Measurements from ENCODE around the gene SIX5.

The SIX5 gene

GRCh38 chr19:45773384-45773783 is 4.3 kb upstream of the SIX5 start:
- no peak for DNase-seq
- ATAC-seq = no peak

DNA sequence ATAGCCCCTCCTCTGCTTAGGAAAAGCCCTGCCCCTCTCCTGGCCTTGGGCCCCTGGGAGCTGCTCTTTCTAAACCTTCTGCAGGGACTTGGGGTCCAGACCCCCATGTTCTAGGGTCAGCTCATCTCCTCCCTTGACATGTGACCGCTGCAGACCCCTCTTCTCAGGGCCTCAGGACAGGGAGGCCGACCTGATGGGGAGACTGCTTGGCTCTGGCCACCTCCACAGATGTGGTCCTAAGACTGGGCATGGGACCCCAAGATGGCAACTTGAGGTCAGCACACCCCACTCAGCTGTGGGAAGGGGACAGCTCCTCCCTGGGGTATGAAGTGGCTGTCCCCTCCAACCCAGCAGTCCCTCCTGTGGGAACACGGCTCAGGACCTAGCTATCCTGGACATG is 3.9 kb upstream of the SIX5 start:
- no peak for ATAC-seq
- no peak for DNase-seq

DNA sequence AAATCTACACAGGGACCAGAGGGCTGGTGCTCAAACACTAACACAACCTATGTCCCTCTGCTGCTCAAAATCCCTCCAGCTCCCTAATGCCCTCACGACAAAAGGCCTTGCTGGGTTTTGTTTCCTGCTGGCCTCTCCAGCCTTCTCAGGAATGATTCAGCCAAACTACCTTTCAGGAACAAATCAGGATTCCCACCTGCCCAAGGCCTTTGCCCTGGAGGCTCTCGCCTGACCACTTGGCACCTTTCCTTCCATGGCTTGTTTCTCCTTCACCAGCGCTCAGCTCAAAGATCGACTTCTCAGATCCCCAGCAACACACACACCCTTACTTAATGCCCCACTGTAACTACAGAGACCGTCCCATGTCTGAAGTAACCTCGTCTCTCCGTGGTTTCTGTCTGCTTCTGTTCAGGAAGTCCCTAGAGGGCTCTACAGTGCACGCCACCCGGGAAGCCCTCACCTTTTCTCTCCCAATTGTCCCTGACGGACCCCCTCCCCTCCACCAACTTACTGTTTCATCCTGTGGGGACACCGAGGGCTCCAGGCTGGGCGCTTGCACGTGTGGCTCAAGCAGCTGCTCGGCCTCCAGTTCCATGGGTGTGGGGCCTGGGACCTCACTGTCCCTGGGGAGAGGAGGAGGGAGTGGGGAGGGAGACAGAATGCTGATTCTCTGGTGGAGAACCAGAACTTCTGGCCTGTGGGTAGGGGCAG is 3.2 kb upstream of the SIX5 start:
- DNase-seq (no peak), ATAC-seq (no peak)

- no peak for ATAC-seq
- no peak for DNase-seq
These were observed 2.4 kb upstream of the SIX5 start for GRCh38 chr19:45771311-45771933.

GRCh38 chr19:45770192-45771101 is 1.4 kb upstream of the SIX5 start:
- peak; percentile 68 for ATAC-seq

DNA sequence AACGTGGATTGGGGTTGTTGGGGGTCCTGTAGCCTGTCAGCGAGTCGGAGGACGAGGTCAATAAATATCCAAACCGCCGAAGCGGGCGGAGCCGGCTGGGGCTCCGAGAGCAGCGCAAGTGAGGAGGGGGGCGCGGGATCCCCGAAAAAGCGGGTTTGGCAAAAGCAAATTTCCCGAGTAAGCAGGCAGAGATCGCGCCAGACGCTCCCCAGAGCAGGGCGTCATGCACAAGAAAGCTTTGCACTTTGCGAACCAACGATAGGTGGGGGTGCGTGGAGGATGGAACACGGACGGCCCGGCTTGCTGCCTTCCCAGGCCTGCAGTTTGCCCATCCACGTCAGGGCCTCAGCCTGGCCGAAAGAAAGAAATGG is 754 bp upstream of the SIX5 start:
- ATAC-seq (no peak), DNase-seq (peak; percentile 50)

More at GRCh38 chr19:45770192-45771101, 1.4 kb upstream of the SIX5 start:
- DNase-seq = peak; percentile 92

GRCh38 chr19:45768655-45768983 is 433 bp downstream of the SIX5 start:
- ATAC-seq = no peak
- no peak for DNase-seq

DNA sequence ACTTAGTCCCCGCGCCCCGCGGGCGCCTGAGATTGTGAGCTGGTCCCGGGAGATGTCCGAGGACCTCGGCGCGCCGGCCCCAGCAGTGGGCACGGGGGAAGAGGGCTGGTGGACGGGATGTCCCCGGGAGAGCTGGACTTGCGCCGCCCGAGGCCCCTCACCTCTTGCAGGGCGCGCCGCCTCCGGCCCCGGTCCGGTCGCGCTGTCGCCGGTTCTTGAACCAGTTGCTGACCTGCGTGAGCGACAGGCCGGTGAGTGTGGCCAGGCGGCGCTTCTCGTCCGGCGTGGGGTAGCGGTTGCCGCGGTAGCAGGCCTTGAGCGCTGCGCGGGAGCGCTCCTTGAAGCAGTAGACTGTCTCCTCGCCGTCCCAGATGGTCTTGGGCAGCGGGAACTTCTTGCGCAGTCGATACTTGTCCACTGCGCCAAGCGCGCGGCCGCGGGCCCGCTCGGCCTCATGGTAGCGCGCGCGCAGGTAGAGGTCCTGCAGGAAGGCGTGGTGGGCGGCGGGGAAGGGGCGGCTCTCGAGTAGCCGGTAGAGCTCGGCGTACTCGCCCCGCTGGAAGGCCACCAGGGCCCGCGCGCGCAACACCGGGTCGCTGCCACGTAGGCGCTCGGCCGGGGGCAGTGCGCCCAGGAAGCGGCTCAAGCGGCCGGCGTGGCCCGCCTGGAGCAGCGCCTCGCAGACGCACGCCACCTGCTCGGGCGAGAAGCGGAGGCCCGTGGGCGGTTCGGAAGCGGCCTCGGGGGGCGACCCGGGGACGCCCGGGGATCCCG is 984 bp downstream of the SIX5 start:
- DNase-seq (peak; percentile 58), ATAC-seq (no peak)

DNA sequence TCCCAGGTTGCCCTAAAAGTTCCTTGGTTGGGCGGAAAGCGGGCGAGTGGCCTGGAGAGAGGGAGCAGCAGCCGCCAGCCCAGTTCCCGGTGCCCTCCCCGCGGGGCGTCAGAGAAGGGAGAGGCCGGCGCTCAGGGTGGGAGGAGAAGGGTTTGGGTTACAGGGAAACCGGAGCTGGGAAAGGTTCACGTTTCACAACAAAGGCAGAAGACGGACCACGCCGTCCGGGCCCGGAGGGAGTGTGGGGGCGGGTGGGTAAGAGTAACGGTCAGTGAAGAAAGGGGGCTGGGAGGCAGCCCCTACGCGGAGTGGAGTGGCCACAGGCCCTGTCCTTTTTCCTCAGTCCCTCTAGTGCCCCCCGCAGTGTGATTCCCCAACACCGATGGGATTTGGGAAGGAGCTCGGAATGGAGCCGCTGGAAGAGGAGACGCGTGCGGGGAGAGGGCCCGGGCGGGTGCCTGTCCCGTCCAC is 1.6 kb downstream of the SIX5 start:
- ATAC-seq (no peak), DNase-seq (no peak)

DNA sequence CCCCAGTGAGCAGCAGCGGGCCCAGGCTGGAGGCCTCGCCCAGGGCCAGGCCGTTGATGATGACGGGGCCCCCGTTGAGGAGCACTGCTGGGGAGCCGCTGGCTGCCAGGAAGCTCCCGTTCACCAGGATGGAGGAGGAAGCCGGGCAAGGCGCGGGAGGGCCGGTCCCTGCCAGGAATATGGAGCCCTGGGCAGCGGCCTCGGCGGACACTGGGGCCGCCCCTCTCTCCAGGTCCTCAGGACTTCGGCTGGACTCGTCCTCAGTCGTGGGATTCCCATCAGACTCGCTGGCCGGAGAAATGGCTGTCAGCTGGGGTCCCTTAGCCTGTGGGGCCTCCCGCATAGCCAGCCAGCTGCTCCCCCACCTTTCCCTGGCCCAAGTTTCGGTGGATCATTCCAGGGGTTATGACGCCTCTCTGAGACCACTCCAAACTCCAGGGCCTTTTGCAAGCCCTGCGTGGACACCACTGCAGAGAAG is 2.1 kb downstream of the SIX5 start:
- ATAC-seq = no peak
- DNase-seq = no peak

DNA sequence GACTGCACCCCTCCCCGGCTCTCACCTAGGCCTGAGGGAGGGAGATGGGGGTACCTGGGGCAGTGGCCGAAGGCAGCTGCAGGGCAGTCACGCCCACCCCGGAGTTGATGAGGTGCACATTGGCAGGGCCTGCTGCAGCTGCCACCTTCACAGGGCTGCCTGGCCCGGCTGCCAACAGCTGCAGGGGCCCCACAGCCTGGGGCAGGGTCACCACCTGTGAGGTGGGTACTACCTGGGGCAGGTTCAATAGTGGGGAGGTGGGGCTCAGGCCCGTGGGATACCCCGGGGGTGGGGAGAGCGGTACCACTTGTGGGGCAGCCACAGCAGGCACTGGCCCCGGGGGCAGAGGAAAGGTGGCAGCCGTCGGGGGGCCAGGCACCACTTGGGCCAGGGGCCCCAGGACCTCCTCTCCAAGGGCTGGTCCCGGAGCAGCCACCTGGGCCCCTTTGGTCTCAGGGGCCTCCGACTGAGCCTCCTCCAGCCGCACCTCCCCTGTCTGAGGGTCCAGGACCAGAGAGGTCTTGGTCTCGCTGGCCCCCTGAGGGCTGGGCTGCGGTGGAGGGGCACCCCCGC is 2.7 kb downstream of the SIX5 start:
- DNase-seq (no peak), ATAC-seq (no peak)

DNA sequence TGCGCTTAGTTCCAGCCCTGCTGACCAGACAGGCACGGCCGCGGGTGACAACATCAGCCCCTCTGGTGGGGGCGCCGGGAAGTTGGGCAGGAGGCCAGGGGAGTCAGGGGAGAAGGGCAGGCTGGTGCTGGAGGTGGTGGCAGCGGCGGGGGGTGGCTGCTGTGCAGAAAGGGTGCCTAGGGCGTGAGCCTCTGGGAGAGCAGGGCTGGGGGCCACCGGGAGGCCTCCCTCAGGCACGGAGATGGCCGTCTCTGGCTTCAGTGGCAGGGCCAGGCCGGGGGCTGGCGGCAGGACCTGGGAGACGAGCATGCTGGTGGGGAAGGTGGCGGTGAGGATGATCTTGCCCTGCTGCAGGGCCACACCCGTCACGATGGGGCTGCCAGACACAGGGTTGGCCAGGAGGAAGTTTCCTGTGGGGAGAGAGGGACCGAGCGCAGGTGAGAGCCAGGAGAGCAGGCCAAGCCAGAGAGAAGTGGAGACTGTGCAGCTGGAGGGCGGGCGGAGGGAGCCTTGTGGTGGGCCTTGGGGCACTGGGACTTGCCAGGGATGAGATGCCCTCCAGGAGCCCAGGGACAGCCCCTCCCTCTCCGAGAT is 3.3 kb downstream of the SIX5 start:
- ATAC-seq = no peak

GRCh38 chr19:45764945-45765701 is 3.9 kb downstream of the SIX5 start:
- DNase-seq (no peak), ATAC-seq (no peak)

More for the DNA sequence above, 3.3 kb downstream of the SIX5 start:
- no peak for DNase-seq

GRCh38 chr19:45764475-45764874 is 4.6 kb downstream of the SIX5 start:
- DNase-seq (no peak), ATAC-seq (no peak)

GRCh38 chr19:45763691-45764294 is 5.3 kb downstream of the SIX5 start:
- no peak for DNase-seq
- no peak for ATAC-seq

DNA sequence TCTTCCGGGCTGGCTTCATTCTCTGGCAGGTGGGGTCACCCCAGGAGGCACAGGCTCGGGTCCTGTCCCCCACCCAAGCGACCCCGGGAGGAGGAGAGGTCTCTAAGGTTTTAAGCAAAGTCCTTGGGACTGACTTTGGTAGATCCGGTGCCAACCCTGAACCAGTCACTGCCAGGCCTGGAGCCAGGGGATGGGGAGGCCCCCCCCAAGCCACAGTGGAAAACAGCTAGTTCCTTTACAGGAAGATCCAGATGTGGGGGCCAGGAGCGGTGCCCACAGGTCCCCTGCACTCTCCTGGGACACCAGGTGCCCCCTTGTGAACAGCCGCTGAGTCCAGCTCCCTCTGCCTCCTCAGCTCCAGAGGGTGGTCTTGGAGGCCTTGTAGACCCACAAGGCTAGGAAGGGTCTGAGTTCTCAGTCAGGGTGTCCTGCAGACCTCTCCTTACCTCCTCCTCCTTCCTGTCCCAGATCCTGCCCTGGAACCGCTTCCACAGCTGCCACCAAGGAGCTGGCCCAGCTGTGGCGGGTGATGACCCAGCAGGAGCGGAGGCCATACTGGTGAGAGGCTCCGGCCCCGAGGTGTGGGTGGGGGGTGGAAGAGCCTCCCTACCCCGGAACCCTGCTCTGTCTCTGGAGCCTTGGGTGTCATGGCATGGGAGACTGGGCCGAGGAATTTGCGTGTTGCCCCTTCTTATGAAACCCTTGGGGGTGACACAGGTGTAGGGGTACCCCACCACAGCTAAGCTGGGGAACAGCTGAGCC is 6.0 kb downstream of the SIX5 start:
- DNase-seq (no peak), ATAC-seq (no peak)

- no peak for DNase-seq
- ATAC-seq = no peak
These were observed 7.3 kb downstream of the SIX5 start for GRCh38 chr19:45761714-45762113.

GRCh38 chr19:45758921-45759320 is 10.1 kb downstream of the SIX5 start:
- ATAC-seq = no peak
- no peak for DNase-seq

DNA sequence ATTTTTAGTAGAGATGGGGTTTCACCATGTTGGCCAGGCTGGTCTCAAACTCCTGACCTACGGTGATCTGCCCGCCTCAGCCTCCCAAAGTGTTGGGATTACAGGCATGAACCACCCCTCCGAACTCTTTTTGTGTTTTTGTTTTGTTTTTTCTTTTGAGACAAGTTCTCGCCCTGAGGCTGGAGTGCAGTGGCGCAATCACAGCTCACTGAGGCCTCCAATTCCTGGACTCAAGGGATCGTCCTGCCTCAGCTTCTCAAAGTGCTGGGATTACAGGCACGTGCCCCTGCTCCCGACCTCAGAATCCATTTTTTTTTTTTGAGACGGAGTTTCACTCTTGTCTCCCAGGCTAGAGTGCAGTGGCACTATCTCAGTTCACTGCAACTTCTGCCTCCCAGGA is 11.4 kb downstream of the SIX5 start:
- no peak for ATAC-seq
- no peak for DNase-seq
